ENCODE measurements around the gene CHD9NB. TPM values are rescaled to one million over a fixed set of nuclear protein-coding genes. Genes with fewer than 3 reads are reported as not detected.
A peak's percentile ranks its signal among the peaks of the same experiment; 100 is the strongest.

The CHD9NB gene
- total and polyA plus RNA-seq, 11 donors: 0.21 to 2.3 (median 0.65) TPM; not detected in 1

DNA sequence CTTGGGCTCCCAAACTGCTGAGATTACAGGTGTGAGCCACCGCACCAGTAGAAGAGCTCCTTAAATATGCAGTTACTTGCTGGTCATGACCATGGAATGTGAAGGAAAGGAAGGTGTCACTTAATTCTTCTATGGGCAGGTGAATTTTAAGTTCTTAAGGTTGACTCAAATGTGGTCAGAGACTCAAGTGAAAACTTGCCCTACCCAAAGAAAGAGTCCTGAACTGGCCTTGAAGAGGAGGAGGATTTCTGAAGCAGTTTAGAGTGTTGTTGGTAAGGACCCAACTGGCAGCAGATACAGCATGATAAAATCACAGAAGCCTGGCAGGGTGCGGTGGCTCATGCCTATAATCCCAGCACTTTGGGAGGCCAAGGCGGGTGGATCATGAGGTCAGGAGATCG is 31.4 kb upstream of the CHD9NB start:
- H3K27ac ChIP-seq: peak overlapping the region; percentile 58 to 89 (median 78)
- ATAC-seq: no peak
- TF ChIP-seq POLR2A (IDR thresholded peaks at IDR 0.05): no peak
- TF ChIP-seq, protein P1, sequence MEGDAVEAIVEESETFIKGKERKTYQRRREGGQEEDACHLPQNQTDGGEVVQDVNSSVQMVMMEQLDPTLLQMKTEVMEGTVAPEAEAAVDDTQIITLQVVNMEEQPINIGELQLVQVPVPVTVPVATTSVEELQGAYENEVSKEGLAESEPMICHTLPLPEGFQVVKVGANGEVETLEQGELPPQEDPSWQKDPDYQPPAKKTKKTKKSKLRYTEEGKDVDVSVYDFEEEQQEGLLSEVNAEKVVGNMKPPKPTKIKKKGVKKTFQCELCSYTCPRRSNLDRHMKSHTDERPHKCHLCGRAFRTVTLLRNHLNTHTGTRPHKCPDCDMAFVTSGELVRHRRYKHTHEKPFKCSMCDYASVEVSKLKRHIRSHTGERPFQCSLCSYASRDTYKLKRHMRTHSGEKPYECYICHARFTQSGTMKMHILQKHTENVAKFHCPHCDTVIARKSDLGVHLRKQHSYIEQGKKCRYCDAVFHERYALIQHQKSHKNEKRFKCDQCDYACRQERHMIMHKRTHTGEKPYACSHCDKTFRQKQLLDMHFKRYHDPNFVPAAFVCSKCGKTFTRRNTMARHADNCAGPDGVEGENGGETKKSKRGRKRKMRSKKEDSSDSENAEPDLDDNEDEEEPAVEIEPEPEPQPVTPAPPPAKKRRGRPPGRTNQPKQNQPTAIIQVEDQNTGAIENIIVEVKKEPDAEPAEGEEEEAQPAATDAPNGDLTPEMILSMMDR (IDR thresholded peaks at IDR 0.05): no peak
- WGBS, 4 donors: 82 to 97% (median 92%) methylated on average over 4 of the region's 4 CpGs
- H3K9me3 ChIP-seq: no peaks in the 10 kb centered on the region
- DNase-seq: no peak
- H3K36me3 ChIP-seq: no peaks in the 10 kb centered on the region
- H3K27me3 ChIP-seq: no peaks in the 10 kb centered on the region
- intact Hi-C loops (cut with DNase I): no loop called here
- peaks cover 1 to 84% (median 61%) of the 10 kb centered on the region in 12 donors for H3K4me1 ChIP-seq
- no peak overlapping the region for H3K4me3 ChIP-seq

GRCh38 chr16:53083119-53083518 is 30.4 kb upstream of the CHD9NB start:
- ATAC-seq: no peak
- Histone ChIP-seq H3K27me3 (no peaks in the 10 kb centered on the region), H3K36me3 (no peaks in the 10 kb centered on the region), H3K4me1 (peaks cover 0 to 88% (median 58%) of the 10 kb centered on the region in 12 donors), H3K27ac (peak overlapping the region in 3 of 12 donors; percentile 26 to 87 (median 44)), H3K4me3 (no peak overlapping the region), H3K9me3 (no peaks in the 10 kb centered on the region)
- WGBS, 4 donors: 73 to 80% (median 77%) methylated on average over 1 of the region's 1 CpG
- intact Hi-C loops (cut with DNase I): no loop called here
- TF ChIP-seq, protein P1 (IDR thresholded peaks at IDR 0.05): no peak
- TF ChIP-seq POLR2A (IDR thresholded peaks at IDR 0.05): no peak
- DNase-seq: no peak

DNA sequence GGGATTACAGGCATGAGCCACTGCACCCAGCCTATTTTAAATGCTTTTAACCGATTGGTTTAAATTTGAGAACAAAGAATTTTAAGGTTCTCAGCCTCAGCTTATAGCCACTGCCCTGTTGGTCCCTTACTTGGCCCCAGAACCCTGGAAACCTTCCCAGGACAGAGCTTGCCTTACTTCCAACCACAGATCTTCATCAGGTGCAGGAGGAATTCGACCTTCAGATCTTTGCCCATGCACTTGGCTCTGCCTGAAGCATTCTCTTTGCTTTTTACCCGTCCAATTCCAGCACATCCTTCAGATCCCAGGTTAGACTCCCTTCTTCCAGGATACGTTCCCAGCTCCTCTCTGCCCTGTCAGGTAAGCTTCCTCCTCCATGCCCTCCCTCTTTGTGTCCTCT is 29.8 kb upstream of the CHD9NB start:
- intact Hi-C loops (cut with DNase I): no loop called here
- TF ChIP-seq POLR2A (IDR thresholded peaks at IDR 0.05): no peak
- TF ChIP-seq, protein P1 (IDR thresholded peaks at IDR 0.05): no peak
- ATAC-seq (no peak), DNase-seq (no peak)
- Histone ChIP-seq H3K27ac (peak overlapping the region in 9 of 12 donors; percentile 9 to 87 (median 32)), H3K27me3 (no peaks in the 10 kb centered on the region), H3K4me1 (peaks cover 0 to 94% (median 59%) of the 10 kb centered on the region in 12 donors), H3K36me3 (no peaks in the 10 kb centered on the region), H3K9me3 (no peaks in the 10 kb centered on the region), H3K4me3 (no peak overlapping the region)
- WGBS, 4 donors: 65 to 76% (median 72%) methylated on average over 4 of the region's 4 CpGs

- H3K4me3 ChIP-seq: no peak overlapping the region
Observed at GRCh38 chr16:53081686-53082407, 29.1 kb upstream of the CHD9NB start.

More at GRCh38 chr16:53081686-53082407, 29.1 kb upstream of the CHD9NB start:
- Histone ChIP-seq H3K4me1 (peaks cover 0 to 89% (median 58%) of the 10 kb centered on the region in 12 donors), H3K9me3 (no peaks in the 10 kb centered on the region), H3K36me3 (no peaks in the 10 kb centered on the region), H3K27me3 (no peaks in the 10 kb centered on the region), H3K27ac (peak overlapping the region; percentile 3 to 87 (median 59))
- TF ChIP-seq, protein P1 (IDR thresholded peaks at IDR 0.05): no peak
- TF ChIP-seq POLR2A (IDR thresholded peaks at IDR 0.05): no peak
- DNase-seq: no peak
- intact Hi-C loops (cut with DNase I): no loop called here
- 97 to 98% (median 97%) methylated on average over 3 of the region's 3 CpGs for WGBS, 4 donors
- ATAC-seq: no peak
